ENCODE results near the gene BARHL1.

Gene BARHL1

DNA sequence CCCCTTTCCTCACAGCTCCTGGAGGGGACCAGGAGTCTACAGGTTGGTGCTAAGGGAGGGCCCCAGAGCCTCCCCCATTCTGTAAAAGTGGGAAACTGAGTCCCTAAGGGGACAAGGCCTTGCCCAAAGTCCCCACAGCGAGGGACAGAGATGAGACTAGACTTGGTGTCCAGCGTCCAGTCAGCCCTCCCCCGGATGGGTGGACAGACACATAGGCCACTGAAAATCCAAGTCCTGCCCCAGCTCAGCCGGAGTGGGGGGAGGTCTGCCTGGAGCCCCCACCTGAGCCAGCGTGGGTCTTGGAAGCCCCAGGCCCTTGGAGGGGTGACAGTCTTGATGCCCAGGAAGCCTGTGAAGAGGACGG, 5.2 kb downstream of the BARHL1 start:
- no peak for DNase-seq (ENCODE audit: low read depth)

DNA sequence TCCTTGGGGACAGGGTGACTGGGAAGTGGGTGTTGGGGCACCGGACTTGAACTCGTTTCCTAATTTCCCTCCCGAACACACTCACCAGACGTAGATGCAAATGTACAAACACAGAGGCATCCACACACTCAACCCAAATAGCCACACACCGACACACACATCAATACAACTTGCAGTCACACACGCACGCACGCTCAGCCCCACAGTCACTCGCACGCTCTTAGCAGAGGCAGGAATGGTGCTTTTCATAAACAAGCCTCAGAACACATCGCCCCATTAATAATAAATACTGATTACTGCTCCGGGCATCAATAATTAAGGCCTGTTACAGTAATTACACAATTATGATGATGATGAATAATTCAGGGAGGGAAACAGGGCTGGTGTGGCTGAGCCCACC, 5.7 kb downstream of the BARHL1 start:
- DNase-seq (ENCODE audit: low read depth) = no peak

DNA sequence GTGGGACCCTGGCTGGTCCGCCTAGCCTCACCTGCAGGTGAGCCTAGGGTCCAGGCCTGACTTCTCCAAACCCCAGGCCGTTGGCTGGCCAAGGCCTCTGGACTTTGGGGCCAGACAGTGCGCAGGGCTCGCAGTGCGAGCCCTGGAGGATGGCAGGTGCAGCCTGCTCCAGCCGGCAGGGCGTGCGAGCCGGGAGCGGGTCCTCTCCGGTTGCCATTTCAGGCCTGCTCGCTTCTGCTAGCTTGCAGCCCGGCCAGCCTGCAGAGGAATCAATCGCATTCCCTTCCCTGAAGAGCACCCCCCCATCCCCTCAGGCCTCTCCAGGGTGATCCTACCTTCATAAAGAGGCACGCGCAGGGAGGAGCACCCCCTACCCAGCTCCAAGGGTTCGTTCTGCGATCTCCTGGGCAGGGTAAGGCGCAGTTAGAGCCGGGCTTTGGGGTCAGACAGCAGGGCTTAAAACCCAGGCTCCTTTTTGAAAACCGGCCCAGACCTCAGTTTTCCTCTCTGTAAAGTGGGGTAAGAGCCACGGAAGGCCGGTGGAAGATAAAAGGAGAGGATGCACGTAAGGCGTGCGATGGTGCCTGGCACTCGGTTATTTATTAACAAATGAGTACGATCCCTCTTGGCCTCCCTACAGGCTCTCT, 6.2 kb downstream of the BARHL1 start:
- DNase-seq (ENCODE audit: low read depth) = no peak

DNA sequence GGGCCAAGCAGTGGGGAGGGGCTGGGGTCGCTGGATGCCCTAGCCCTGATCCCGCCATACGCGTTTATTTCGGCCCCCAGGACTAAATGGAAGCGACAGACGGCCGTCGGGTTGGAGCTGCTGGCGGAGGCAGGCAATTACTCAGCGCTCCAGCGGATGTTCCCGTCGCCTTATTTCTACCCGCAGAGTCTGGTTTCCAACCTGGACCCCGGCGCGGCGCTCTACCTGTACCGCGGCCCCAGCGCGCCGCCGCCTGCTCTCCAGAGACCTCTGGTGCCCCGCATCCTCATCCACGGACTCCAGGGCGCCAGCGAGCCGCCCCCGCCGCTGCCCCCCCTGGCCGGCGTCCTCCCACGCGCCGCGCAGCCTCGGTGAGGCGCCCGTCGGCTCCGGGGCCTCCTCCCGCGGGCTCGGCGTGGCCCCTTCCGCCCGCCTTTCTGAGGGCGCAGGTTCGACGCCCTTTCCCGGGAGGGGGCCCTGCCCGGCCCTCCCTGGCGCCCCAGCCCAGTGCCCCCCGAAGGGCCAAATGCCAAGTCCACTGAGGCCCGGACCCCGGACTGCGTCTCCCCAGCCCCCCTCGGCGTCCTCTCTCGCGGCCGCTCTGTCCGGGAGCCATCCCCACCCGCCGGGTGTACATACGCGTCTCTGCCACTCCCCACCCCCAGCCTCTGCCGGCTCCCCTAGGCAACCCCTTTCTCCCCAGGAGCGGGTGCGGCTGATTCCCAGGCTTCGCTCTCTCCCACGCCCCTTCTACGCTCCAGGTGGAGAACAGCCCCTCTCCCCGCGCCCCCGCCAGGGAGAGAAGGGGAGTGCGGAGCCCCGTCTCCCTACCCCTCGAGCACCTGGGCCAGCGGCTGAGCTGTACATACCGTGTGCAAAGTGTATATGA, 7.0 kb downstream of the BARHL1 start:
- no peak for DNase-seq (ENCODE audit: low read depth)

DNA sequence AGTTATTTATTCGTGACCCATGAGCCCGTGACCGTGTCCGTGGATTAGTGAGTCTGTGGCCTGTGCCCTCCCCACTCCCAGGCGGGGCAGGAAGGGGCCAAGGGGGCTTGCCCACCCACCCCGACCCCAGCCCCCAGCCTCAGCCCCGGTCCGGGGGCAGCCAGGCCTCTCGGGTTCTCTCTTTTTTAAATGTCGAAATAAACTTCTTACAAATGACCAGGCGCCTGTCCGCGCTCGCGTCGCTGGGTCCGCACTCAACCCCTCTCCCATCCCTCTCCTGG, 7.6 kb downstream of the BARHL1 start:
- no peak for DNase-seq (ENCODE audit: low read depth)

DNA sequence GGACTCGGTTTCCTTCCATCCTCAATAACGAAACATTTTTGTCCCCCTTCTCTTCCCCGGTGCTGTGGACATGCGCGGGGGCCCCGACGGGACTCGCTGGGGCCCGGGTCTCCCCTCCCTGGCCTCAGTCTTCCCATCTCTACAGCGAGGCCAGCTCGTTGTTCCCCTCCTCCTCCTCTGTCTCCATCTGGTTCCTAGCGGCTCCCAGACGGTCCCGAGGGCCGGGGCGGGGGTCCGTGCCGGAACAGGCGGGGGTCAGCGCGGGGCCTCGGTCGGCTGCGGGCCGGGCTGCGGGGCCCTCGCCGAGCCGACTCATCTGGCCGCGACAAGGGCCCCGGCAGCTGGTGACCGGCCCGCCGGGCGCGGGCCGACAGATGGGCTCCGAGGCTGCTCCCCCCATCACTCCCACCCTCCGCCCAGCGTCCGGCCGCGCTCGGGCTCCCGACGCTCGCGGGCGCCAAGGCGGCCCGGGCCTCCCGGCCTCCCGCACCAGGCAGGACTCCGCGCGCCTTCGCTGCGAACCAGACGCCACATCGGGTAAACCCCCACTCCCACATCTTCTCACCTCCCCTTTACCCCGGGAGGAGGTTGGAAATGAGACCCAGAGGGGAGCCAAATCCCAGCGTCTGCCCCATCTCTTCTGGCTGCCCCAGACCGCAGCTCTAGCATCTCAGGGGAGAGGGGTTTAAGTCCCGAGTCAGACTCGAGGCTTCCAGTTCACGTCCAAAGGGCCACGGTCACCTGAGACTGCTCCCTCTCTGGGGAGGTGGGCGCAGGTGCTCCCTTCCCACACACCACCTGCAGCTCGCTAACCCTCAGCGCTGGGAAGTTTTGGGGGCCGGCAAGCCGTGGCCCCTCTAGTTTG, 8.1 kb downstream of the BARHL1 start:
- DNase-seq (ENCODE audit: low read depth) = no peak

DNA sequence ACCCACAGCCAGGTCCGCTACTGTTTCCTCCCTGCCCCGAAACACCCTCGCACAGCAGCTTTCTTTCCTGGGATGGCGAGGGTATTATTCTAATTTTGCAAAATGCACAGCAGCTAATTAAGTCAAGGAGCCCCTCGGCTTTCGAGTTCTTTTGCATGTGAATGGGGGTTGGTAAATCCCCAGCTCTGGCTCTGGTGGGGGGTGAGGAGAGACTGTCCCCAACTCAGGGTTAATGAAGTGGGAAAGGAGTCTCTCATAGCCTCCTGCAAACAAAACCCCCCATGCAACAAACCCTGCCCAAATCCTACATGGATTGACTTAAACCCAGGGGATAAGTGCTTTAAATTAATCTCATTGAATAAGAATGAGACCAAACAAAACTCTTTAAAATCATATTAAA, 8.8 kb downstream of the BARHL1 start:
- DNase-seq (ENCODE audit: low read depth) = no peak

DNA sequence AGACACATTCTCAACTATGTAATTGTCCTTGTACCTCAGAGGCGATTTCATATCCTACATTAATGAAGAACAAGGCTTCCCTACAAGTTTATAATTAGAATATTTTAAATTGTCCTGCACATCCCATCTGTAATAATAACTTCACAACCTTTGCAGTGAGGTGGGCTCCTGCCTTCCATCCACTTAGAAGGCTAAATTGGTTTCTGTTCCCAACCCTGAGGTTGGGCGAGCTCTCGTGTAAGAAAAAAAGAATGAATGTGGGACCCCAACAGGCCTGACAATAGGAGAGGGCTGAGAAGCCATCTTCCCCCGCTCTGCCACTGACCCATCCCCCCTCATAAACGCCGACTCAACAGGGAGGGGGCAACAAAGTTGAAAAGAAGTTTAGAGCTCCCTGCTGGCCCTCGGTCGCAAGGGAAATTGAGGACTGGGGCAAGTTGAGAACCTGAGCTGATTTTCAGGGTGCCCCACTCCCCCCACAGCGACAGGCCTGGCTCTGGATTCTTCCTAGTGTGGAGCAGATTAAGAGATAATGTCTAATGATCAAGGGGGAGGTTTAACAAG, 9.4 kb downstream of the BARHL1 start:
- DNase-seq (ENCODE audit: low read depth) = no peak

DNA sequence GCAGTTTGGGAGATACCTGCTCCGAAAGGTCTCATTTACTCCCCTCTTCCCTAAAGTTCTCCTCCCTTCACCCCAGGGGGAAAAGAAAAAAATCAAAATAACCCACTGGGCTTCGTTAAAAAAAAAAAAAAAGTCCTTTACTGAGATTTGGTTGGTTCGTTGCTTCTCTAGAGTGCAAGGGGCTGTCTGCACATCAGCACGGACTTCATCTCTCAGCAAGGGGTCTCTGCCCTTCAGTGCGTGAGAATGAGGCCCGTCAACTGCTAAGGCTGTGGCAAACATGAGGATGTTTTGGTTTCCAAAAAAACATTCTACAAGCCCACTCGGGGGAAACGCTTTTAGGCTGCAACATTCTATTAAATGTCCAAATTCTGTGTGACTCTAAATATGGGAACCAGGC, 10.0 kb downstream of the BARHL1 start:
- DNase-seq (ENCODE audit: low read depth) = no peak

DNA sequence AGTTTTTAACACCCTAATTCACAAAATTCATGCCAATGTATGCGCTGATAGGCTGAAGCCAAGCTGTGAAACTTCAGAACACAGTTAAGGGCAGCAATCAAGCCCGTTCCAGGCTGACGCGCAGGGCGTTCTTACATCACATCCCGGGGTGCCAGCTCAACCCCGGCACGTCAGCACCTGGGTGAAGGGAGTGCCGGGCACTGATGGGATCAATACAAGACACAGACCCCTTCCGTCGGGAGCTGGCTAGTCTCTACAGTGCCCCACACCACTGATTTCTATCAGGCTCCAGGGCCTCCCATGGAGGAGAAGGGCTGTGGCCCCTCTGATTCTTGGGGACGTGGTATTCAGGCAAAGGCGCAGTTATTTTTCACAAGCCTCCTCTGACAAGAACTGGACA, 12.0 kb downstream of the BARHL1 start:
- no peak for DNase-seq (ENCODE audit: low read depth)

DNA sequence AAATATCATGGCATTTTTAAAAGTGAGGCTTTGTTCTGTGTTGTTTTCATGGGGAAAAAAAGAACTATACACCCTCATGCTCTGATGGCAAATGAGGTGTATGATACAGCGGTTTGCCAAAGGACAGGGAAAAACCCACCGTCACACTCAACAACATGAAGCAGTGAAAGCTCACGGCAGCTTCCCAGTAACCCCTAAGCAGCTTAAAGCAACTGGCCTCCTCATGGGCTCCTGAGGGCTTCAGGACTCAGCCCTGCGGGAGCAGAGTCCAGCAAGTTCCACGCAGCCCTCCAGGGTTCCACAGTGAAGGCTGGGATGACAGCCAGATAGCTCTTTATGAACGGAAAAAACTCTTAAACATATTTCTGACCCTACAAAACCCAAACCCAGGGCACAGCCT, 12.9 kb downstream of the BARHL1 start:
- no peak for DNase-seq (ENCODE audit: low read depth)

DNA sequence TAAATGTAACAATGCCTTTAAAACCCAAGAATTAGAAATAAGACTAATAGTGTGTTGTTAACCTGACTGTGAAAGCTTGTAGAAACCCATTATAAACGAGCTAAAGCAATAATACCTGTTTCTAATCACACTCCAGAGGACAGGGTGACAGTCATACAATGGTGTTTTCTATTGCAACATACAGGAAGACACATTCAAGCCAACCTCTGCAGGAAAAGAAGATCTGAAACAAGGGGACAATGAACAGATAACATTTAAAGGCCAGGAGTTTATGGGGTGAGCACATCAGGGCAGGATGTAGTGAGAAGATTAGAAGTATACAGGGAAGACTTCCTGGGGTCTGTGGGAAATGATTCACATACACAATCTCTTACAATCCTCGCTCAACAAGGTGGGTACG, 13.8 kb downstream of the BARHL1 start:
- DNase-seq (ENCODE audit: low read depth) = no peak

DNA sequence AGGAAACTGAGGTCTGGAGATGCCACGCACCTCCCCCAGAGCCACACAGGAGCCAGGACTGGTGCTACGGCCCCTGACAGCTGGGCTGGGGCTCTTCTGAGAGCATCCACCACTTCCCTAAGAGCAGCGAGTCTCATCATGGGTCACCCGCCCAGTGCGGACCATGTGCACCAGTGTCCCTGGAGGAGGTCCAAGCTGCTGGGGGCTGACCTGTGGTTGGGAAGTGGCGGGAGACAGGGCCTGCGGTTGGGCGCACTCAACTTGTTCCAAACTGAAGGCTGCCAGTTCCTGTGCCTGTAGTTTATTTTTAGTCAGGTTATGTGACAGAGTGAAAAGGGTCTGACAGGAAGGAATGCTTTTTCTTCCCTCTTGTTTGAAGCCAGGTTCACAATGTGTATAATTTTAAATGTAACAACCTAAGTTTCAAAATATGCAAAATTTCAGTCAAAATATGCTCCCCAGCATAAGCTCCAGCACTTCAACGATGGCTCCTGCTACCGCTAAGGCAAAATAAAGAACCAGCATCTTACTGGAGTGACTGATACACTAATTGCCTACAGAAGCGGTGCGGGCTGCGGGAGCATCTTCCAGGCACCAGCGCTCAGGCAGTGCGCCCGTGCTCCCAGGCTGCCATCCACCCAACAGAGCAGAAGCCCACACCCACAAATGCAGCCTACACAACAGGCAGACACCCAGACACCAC, 14.8 kb downstream of the BARHL1 start:
- no peak for DNase-seq (ENCODE audit: low read depth)

DNA sequence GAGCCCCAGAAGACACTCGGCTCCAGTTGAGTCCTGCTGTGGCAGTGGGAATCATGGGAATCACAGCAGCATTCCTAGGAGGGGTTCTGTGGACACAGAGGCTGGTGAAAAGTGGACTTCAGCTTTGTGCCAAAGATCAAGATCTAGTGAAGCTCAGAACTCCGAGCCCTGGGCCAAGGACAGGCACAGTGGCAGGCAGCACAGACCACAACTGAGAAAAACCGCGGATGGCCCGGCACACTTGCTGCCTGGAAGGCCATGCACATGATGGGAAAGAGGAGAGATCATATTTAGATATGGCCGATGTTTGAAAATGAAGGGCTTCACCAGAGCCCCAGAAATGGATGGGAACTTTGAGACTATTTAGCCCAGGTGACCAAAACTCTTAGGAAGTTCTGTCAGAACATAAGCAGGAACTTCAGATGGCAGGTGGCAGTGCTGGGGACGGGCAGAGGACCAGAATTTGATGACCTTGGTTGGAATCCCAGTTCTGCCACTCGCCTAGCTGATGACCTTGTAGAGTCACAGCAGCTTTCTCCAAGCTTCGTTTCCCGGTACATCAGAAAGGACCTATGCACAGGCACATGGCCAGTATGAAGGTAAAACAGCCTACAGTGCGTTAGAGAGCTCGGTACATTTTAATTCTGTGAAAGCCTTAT, 18.0 kb downstream of the BARHL1 start:
- no peak for DNase-seq (ENCODE audit: low read depth)

DNA sequence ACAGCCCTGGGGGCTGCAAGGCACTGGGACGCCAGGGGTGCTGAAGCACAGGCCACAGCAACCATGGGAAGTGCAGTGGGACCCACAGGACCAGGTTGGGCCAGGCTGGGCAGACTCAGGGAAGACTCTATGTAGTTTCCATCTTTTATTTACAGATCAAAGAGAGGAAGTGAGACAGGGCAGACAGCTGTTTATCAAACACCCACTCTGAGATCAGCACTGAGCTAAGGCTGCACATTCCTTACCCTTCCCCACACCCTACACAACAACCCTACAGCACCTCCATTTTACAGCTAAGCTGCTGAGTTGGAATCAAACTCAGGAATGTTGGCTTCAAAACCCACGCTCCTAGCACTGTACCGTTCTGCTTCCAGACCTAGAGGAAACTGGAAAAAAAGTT, 19.8 kb downstream of the BARHL1 start:
- DNase-seq (ENCODE audit: low read depth) = no peak

DNA sequence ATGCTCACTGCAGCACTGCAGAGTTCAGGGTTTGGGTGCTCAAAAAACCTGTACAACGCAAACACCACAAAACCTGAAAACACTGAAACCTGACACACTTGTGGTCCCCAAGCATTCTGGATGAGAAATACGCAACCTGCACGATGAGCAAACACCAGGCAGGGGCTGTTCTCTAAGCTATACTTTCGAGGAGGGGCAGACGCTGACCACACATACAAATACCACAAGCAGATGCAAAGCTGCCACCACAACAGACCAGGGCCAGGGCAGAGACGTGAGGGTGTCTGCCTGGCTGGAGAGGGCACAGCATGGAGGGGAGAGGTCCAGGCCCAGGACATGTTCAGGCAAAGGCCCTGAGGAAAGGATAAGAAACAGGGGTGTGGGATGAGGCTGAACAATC, 23.0 kb downstream of the BARHL1 start:
- no peak for DNase-seq (ENCODE audit: low read depth)

DNA sequence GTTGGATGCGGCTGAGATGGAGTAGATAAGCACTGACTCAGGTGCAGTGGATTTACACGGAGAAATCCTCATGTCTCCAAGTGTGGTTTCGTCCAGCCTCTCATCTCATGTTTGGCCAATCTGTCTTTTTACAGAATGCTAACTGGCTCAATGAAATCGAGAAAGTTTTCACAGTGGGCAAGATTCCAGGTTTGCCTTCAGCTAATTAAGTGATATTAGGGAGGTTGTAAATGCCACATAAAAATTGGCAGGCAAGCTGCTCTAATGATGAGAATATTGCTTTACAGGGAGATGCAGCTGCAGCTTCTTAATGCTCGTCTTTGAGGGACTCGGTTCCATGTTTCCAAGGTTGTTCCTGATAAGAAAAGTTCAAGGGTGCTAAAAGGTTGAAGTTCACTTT, 23.7 kb downstream of the BARHL1 start:
- DNase-seq (ENCODE audit: low read depth) = no peak

DNA sequence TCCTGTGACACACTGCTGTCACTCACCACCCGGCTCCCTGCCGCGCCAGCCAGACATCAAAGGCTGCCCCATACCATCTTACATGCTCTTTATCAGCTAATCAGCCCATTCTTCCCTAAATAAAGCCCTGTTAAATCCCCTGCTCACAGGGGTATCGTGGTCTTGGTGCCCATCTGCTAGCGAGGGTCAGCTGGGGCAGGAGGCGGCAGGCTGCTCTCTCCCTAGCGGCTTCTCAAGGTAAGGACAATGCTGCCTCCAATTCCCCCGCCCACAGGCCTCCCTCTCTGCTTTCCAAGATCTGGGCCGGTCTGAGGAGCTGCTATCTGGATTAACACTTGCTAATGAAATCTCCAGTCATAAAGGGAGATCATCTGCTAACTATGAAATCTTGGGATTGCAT, 26.8 kb downstream of the BARHL1 start:
- DNase-seq (ENCODE audit: low read depth) = no peak

DNA sequence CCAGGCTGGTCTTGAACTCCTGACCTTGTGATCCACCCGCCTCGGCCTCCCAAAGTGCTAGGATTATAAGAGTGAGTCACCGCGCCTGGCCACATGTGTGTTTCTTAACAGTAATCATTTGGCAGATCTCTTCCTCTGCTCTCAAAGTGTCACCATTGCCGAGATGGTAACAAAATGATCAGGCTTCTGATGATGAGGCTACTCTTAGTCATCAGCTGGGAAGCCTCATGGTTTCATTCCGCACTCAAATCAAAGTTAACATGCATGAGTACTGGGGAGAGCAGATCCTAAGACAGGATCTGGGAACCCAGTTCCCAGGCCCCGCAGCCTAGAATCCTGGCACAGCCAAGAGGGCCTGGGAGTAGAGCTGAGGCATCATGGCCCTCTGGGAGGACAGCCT, 27.4 kb downstream of the BARHL1 start:
- no peak for DNase-seq (ENCODE audit: low read depth)

DNA sequence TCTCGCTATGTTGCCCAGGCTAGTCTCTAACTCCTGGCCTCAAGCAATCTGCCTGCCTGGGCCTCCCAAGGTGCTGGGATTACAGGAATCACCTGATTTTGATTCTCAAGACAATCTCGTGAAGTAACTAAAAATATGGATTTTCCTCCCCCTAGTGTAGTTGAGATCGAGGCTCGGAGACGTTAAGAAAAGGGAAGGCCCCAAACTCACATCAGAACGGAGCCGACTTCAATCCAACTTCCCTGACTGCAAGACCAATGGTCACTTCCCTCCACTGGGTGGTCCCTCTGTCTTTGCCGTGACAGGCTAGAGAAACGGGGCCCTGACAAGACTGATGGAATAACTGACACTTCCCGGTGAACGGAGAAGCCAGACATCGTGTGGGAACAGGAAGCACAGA, 28.3 kb downstream of the BARHL1 start:
- no peak for DNase-seq (ENCODE audit: low read depth)

DNA sequence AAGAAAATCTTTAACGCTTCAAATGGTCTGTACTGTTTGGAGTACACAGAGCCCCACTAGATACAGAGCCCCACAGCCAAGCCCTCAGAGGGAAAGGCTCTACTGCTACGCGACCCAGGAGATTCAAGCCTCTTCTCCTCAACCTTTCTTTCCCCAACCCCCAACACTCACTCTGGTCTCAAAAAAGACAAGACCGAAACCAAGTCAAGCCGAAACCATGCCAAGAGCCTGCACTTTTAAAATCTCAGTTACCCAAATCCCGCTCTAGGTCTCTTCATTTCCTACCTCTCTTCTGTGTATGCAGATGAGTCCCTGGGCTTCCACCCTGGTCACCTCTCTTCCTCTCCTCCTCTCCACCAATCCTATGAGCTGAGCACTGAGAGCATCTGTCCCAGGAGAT, 31.9 kb downstream of the BARHL1 start:
- no peak for DNase-seq (ENCODE audit: low read depth)

DNA sequence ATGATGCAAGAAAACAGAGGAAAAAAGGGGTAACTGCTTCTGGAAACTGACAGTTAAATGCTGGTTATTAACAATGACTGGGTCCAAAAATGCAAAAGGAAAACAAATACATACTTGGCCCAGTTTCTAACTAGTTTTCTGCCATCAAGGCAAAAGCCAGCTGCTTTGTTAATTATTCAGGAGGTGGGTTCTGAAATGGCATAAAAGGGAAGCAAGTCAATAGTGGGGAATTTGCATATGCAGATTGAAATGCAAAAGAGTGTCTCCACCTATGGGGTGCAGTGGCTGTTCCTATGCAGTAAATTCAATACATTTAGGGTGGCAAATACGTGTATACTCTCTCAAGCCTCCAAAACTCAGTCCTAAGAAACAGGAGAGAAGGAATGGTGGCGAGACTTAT, 33.4 kb downstream of the BARHL1 start:
- no peak for DNase-seq (ENCODE audit: low read depth)
